ENCODE measurements around the gene TMPRSS15. TPM values are rescaled to one million over a fixed set of nuclear protein-coding genes. Genes with fewer than 3 reads are reported as not detected.

TMPRSS15 gene
- total RNA-seq, 3 donors from 2014 or later, result not detected

GRCh38 chr21:18252256-18252655 lies 151.3 kb downstream of the TMPRSS15 start:
- no peaks in the 10 kb centered on the region for H3K4me1 ChIP-seq (ENCODE audit: low read depth)
- intact Hi-C loops (cut with DNase I, micrococcal nuclease), result no loop called here
- no peak for ATAC-seq
- H3K36me3 ChIP-seq (ENCODE audit: low read depth), result no peaks in the 10 kb centered on the region
- no peak overlapping the region for H3K4me3 ChIP-seq
- no peak for TF ChIP-seq CTCF (IDR thresholded peaks at IDR 0.05)
- no peaks in the 10 kb centered on the region for H3K9me3 ChIP-seq
- DNase-seq, result no peak

- intact Hi-C loops (cut with DNase I, micrococcal nuclease), result no loop called here
- ATAC-seq (no peak), DNase-seq (no peak)
- Histone ChIP-seq H3K36me3 (ENCODE audit: low read depth) (no peaks in the 10 kb centered on the region), H3K9me3 (no peaks in the 10 kb centered on the region), H3K4me3 (no peak overlapping the region), H3K4me1 (ENCODE audit: low read depth) (no peaks in the 10 kb centered on the region)
- TF ChIP-seq CTCF (IDR thresholded peaks at IDR 0.05), result no peak
Measured at GRCh38 chr21:18251065-18251464, 152.5 kb downstream of the TMPRSS15 start.

GRCh38 chr21:18249672-18250071 lies 153.9 kb downstream of the TMPRSS15 start:
- Histone ChIP-seq H3K4me1 (ENCODE audit: low read depth) (no peaks in the 10 kb centered on the region), H3K36me3 (ENCODE audit: low read depth) (no peaks in the 10 kb centered on the region), H3K4me3 (no peak overlapping the region), H3K9me3 (no peaks in the 10 kb centered on the region)
- no peak for TF ChIP-seq CTCF (IDR thresholded peaks at IDR 0.05)
- no peak for ATAC-seq
- no peak for DNase-seq
- intact Hi-C loops (cut with DNase I, micrococcal nuclease), result no loop called here

GRCh38 chr21:18248171-18248570 lies 155.4 kb downstream of the TMPRSS15 start:
- no peak for TF ChIP-seq CTCF (IDR thresholded peaks at IDR 0.05)
- ATAC-seq (no peak), DNase-seq (no peak)
- no peaks in the 10 kb centered on the region for H3K9me3 ChIP-seq
- H3K36me3 ChIP-seq (ENCODE audit: low read depth), result no peaks in the 10 kb centered on the region
- intact Hi-C loops (cut with DNase I, micrococcal nuclease), result no loop called here
- no peak overlapping the region for H3K4me3 ChIP-seq
- H3K4me1 ChIP-seq (ENCODE audit: low read depth), result no peaks in the 10 kb centered on the region

- Histone ChIP-seq H3K4me3 (no peak overlapping the region), H3K36me3 (ENCODE audit: low read depth) (no peaks in the 10 kb centered on the region), H3K4me1 (ENCODE audit: low read depth) (no peaks in the 10 kb centered on the region), H3K9me3 (no peaks in the 10 kb centered on the region)
- intact Hi-C loops (cut with DNase I, micrococcal nuclease), result no loop called here
- peak; percentile 11 for ATAC-seq
- no peak for TF ChIP-seq CTCF (IDR thresholded peaks at IDR 0.05)
- peak in 1 of 3 donors; percentile 24 for DNase-seq
Measured at GRCh38 chr21:18245464-18245967, 158.1 kb downstream of the TMPRSS15 start.
